Chondrocyte (in vitro differentiated cells): ENCODE data around the gene DLEU7. TPM values are rescaled to one million over a fixed set of nuclear protein-coding genes. Genes with fewer than 3 reads are reported as not detected.

Experiments used
- DNase-seq: peaks from one replicate; pipeline ENCODE4 v3.0.0; 2021; ENCODE audit warnings: mixed read lengths, low spot score
- H3K27ac Mint-ChIP-seq: one replicate; pipeline ENCODE4 v1.8.0; 2021; ENCODE audit warnings: mild to moderate bottlenecking, moderate library complexity, mixed read lengths; ENCODE audit not compliant: unreplicated experiment
- H3K27me3 Mint-ChIP-seq: 2 replicates; pipeline ENCODE4 v1.8.0; 2021; ENCODE audit warnings: low read depth, mixed read lengths
- H3K36me3 Mint-ChIP-seq: 2 replicates; pipeline ENCODE4 v1.8.0; 2021; ENCODE audit warnings: low read depth, mixed read lengths
- H3K4me1 Mint-ChIP-seq: 2 replicates; pipeline ENCODE4 v1.8.0; 2021; ENCODE audit warnings: low read depth, mild to moderate bottlenecking, mixed read lengths
- H3K4me3 Mint-ChIP-seq: one replicate; pipeline ENCODE4 v1.8.0; 2021; ENCODE audit warnings: mild to moderate bottlenecking, moderate library complexity, mixed read lengths; ENCODE audit not compliant: unreplicated experiment
- H3K9me3 Mint-ChIP-seq: 2 replicates; pipeline ENCODE4 v1.8.0; 2021; ENCODE audit warnings: low read depth, mixed read lengths
- CTCF ChIP-seq: fragments of 200-600 bp; sonication (generic); IDR thresholded peaks from 2 replicates; pipeline ENCODE4 v1.5.0; 2021; ENCODE audit warnings: antibody characterized with exemption, mild to moderate bottlenecking, moderate library complexity
- long read RNA-seq: library from polyadenylated mRNA; stranded (forward); transcript quantifications from one replicate; pipeline ENCODE4 v2.0.0, GENCODE V29; 2021
- total RNA-seq: library from RNA; stranded (reverse); gene quantifications from 3 replicates; pipeline ENCODE4 v1.2.1, GENCODE V29; 2021

DLEU7 gene
- not detected in 3 replicates for total RNA-seq
- long read RNA-seq: 0 reads

- DNase-seq: peak; percentile 60
- peaks cover 3% of the 10 kb centered on the region for H3K27me3 Mint-ChIP-seq
- no peaks in the 10 kb centered on the region for H3K9me3 Mint-ChIP-seq
Measured at GRCh38 chr13:50843257-50844083, at the start of gene DLEU7. DLEU7 (minus strand) TSS chr13:50843692; CDS start chr13:50843646, 46 bp downstream.

GRCh38 chr13:50892210-50892944 is 48.9 kb upstream of the DLEU7 start:
- Mint-ChIP-seq H3K4me3 (no peak overlapping the region), H3K36me3 (no peaks in the 10 kb centered on the region), H3K4me1 (peaks cover 18% of the 10 kb centered on the region), H3K9me3 (no peaks in the 10 kb centered on the region), H3K27me3 (no peaks in the 10 kb centered on the region), H3K27ac (no peak overlapping the region)
- TF ChIP-seq CTCF: no peak
- no peak for DNase-seq

More at GRCh38 chr13:50843257-50844083, at the start of gene DLEU7:
- no peaks in the 10 kb centered on the region for H3K36me3 Mint-ChIP-seq
- no peak for TF ChIP-seq CTCF
- H3K27ac Mint-ChIP-seq: peak within 1 kb of the TSS; percentile 47
- peaks cover 36% of the 10 kb centered on the region for H3K4me1 Mint-ChIP-seq
- H3K4me3 Mint-ChIP-seq: peak within 1 kb of the TSS; percentile 66

GRCh38 chr13:50891206-50891605 is 47.7 kb upstream of the DLEU7 start:
- Mint-ChIP-seq H3K4me1 (peaks cover 15% of the 10 kb centered on the region), H3K27ac (no peak overlapping the region), H3K36me3 (peaks cover 2% of the 10 kb centered on the region), H3K27me3 (no peaks in the 10 kb centered on the region), H3K4me3 (no peak overlapping the region), H3K9me3 (peaks cover 3% of the 10 kb centered on the region)
- TF ChIP-seq CTCF: no peak
- DNase-seq: no peak

- peaks cover 15% of the 10 kb centered on the region for H3K4me1 Mint-ChIP-seq
- no peak overlapping the region for H3K27ac Mint-ChIP-seq
- H3K36me3 Mint-ChIP-seq: peaks cover 2% of the 10 kb centered on the region
- no peak for DNase-seq
- H3K27me3 Mint-ChIP-seq: no peaks in the 10 kb centered on the region
- H3K4me3 Mint-ChIP-seq: no peak overlapping the region
- peaks cover 8% of the 10 kb centered on the region for H3K9me3 Mint-ChIP-seq
- no peak for TF ChIP-seq CTCF
Measured at GRCh38 chr13:50889317-50889716, 45.8 kb upstream of the DLEU7 start.

- peaks cover 7% of the 10 kb centered on the region for H3K4me1 Mint-ChIP-seq
- DNase-seq: no peak
- TF ChIP-seq CTCF: no peak
- H3K9me3 Mint-ChIP-seq: peaks cover 8% of the 10 kb centered on the region
- peaks cover 2% of the 10 kb centered on the region for H3K36me3 Mint-ChIP-seq
- H3K4me3 Mint-ChIP-seq: no peak overlapping the region
- no peaks in the 10 kb centered on the region for H3K27me3 Mint-ChIP-seq
- H3K27ac Mint-ChIP-seq: no peak overlapping the region
Measured at GRCh38 chr13:50888362-50888761, 44.9 kb upstream of the DLEU7 start.
